ENCODE measurements around the gene DYNLT2.
"Not testable (repeated sequence)": the region's sequence is repeated elsewhere in the genome, so short reads cannot be mapped to it uniquely, and the experiment has no call there.

Gene DYNLT2

GRCh38 chr6:169701311-169701953 is 49.9 kb downstream of the DYNLT2 start:
- DNase-seq (ENCODE audit: low read depth in 2 of 2) = no peak

- DNase-seq (ENCODE audit: low read depth in 2 of 2) = no peak
These were observed 51.1 kb downstream of the DYNLT2 start for GRCh38 chr6:169700296-169700695.

- DNase-seq (ENCODE audit: low read depth in 2 of 2) = not testable (repeated sequence)
These were observed 54.3 kb downstream of the DYNLT2 start for GRCh38 chr6:169697115-169697514.

- no peak for DNase-seq (ENCODE audit: low read depth in 2 of 2)
These were observed 56.2 kb downstream of the DYNLT2 start for GRCh38 chr6:169695131-169695530.

- DNase-seq (ENCODE audit: low read depth in 2 of 2) = no peak
These were observed 58.9 kb downstream of the DYNLT2 start for GRCh38 chr6:169692516-169692915.

GRCh38 chr6:169691260-169691659 is 60.1 kb downstream of the DYNLT2 start:
- no peak for DNase-seq (ENCODE audit: low read depth in 2 of 2)
